ENCODE data around the gene PLBD2. TPM values are rescaled to one million over a fixed set of nuclear protein-coding genes. Genes with fewer than 3 reads are reported as not detected.

Gene PLBD2
- total RNA-seq, 2 experiments from 2014 or later, result 3.4 to 14.4 TPM

DNA sequence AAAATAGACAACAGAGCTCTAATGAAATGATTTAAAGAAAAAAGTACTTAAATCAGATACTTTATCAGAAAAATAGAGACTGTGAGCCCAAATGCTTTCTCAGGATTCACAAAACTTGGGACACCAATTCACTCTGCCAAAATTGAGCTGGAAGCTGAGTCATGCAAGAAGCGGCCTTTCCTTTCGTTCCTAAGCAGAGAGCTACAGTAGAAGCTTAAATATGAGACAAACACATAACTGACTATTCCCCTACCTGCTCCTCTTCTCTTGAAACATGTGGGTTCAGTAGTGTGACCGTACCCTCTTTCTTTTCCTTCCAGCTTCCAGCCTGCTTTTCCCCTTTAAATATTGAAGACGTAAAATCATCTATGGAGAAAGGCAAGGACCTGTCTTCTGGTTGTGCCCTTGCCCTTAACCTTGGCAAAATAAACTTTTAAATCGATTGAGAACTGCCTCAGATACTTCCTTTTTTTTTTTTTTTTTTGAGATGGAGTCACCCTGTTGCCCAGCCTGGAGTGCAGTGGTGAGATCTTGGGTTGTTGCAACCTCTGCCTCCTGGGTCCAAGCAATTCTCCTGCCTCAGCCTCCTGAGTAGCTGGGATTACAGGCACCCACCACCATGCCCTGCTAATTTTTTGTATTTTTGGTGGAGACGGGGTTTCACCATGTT is 49.7 kb downstream of the PLBD2 start:
- ChIA-PET POLR2A (interaction anchor here (0.7 kb wide), 2 partner anchors 153 to 1542 kb away, joined by 5 read pairs; no protein-coding TSS in a partner anchor), CTCF (ENCODE audit: unreplicated experiment) (no interaction called here)
- BruUV-seq (replicated peaks), result no TSS peak
- no peak overlapping the region for H3K4me3 ChIP-seq (ENCODE audit: low read depth, low read length, poor library complexity, severe bottlenecking)
- no peaks in the 10 kb centered on the region for H3K4me1 ChIP-seq (ENCODE audit: insufficient read depth, low read length, poor library complexity, severe bottlenecking)
- no peaks in the 10 kb centered on the region for H4K20me1 ChIP-seq (ENCODE audit: insufficient read depth, low read length)
- H3K9me3 ChIP-seq (ENCODE audit: low read length), result no peaks in the 10 kb centered on the region
- H3K27ac ChIP-seq (ENCODE audit: low read depth, low read length, poor library complexity, severe bottlenecking), result no peak overlapping the region
- H3K4me2 ChIP-seq (ENCODE audit: low read length), result no peak overlapping the region
- H2AFZ ChIP-seq (ENCODE audit: low read length), result no peak overlapping the region
- no peak for TF ChIP-seq EZH2phosphoT487 (IDR thresholded peaks at IDR 0.05; ENCODE audit: borderline replicate concordance, low read depth, low read length)
- TF ChIP-seq, protein P1, sequence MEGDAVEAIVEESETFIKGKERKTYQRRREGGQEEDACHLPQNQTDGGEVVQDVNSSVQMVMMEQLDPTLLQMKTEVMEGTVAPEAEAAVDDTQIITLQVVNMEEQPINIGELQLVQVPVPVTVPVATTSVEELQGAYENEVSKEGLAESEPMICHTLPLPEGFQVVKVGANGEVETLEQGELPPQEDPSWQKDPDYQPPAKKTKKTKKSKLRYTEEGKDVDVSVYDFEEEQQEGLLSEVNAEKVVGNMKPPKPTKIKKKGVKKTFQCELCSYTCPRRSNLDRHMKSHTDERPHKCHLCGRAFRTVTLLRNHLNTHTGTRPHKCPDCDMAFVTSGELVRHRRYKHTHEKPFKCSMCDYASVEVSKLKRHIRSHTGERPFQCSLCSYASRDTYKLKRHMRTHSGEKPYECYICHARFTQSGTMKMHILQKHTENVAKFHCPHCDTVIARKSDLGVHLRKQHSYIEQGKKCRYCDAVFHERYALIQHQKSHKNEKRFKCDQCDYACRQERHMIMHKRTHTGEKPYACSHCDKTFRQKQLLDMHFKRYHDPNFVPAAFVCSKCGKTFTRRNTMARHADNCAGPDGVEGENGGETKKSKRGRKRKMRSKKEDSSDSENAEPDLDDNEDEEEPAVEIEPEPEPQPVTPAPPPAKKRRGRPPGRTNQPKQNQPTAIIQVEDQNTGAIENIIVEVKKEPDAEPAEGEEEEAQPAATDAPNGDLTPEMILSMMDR (conservative IDR thresholded peaks at IDR 0.05; ENCODE audit: low read length), result no peak
- DNase-seq (ENCODE audit: low spot score), result no peak
- no peaks in the 10 kb centered on the region for H3K9me2 ChIP-seq (ENCODE audit: insufficient read depth, low read length)
- H3K36me3 ChIP-seq (ENCODE audit: insufficient read depth, low read length), result no peaks in the 10 kb centered on the region
- intact Hi-C loops (cut with micrococcal nuclease; ENCODE audit: unreplicated experiment), result no loop called here
- H3K79me2 ChIP-seq (ENCODE audit: insufficient read depth, low read depth, low read length), result no peaks in the 10 kb centered on the region

DNA sequence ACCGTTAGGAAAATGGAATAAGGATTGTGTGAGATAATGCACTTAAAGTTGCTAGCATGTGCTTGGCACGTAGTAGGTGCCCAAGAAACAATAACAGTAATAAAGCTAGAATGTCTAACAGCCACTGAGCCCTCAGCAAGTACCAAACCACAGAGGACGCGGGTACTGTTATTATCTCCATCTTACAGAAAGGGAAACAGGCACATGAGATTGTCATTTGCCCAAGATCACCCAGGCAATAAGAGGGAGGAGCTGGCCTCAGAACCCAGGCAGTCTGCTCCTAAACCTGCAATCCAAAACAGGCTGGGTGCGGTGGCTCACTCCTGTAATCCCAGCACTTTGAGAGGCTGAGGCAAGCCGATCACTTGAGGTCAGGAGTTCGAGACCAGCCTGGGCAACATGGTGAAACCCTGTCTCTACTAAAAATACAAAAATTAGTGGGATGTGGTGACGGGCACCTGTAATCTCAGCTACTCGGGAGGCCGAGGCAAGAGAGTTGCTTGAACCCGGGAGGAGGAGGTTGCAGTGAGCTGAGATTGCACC is 50.4 kb downstream of the PLBD2 start:
- ChIA-PET POLR2A (no interaction called here), CTCF (ENCODE audit: unreplicated experiment) (no interaction called here)
- no TSS peak for BruUV-seq (replicated peaks)
- H3K4me3 ChIP-seq (ENCODE audit: low read depth, low read length, poor library complexity, severe bottlenecking), result no peak overlapping the region
- no peaks in the 10 kb centered on the region for H3K36me3 ChIP-seq (ENCODE audit: insufficient read depth, low read length)
- H4K20me1 ChIP-seq (ENCODE audit: insufficient read depth, low read length), result no peaks in the 10 kb centered on the region
- DNase-seq (ENCODE audit: low spot score), result no peak
- no peaks in the 10 kb centered on the region for H3K9me2 ChIP-seq (ENCODE audit: insufficient read depth, low read length)
- no peak overlapping the region for H2AFZ ChIP-seq (ENCODE audit: low read length)
- H3K9me3 ChIP-seq (ENCODE audit: low read length), result no peaks in the 10 kb centered on the region
- no peak overlapping the region for H3K27ac ChIP-seq (ENCODE audit: low read depth, low read length, poor library complexity, severe bottlenecking)
- TF ChIP-seq, protein P1 (conservative IDR thresholded peaks at IDR 0.05; ENCODE audit: low read length), result no peak
- TF ChIP-seq EZH2phosphoT487 (IDR thresholded peaks at IDR 0.05; ENCODE audit: borderline replicate concordance, low read depth, low read length), result no peak
- no peaks in the 10 kb centered on the region for H3K4me1 ChIP-seq (ENCODE audit: insufficient read depth, low read length, poor library complexity, severe bottlenecking)
- H3K79me2 ChIP-seq (ENCODE audit: insufficient read depth, low read depth, low read length), result no peaks in the 10 kb centered on the region
- H3K4me2 ChIP-seq (ENCODE audit: low read length), result no peak overlapping the region
- intact Hi-C loops (cut with micrococcal nuclease; ENCODE audit: unreplicated experiment), result no loop called here

DNA sequence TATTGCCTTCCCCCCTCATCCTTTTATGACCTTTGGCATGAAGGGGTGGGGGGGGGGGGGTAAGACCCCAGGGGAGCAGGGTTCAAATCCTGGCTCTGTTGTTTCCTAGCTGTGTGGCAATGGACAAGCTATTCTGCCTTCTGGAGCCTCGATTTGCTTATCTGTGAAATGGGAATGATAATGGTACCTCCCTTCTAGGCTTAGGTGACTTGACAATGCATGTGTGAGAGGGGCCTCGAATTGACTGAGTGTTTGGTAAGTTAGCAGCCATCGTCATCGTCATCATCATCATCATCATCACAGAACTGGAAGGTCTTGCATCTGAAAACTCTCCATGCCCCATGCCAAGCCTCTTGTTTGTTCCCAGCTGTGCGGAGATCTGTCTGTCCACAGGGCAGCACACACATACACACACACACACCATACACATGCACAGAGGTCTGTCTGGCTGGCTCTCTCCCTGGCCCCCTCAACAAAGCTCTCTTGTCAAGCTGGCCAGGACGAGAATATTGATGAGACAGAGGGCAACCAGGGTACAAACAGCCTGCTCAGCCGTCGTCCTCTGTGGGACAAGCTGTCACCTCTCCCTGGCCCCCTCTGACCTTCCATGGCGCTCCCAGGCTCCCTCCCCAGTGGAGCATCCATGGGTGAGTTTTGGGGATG is 51.2 kb downstream of the PLBD2 start:
- BruUV-seq (replicated peaks), result no TSS peak
- ChIA-PET POLR2A (no interaction called here), CTCF (ENCODE audit: unreplicated experiment) (no interaction called here)
- H2AFZ ChIP-seq (ENCODE audit: low read length), result no peak overlapping the region
- H3K4me3 ChIP-seq (ENCODE audit: low read depth, low read length, poor library complexity, severe bottlenecking), result no peak overlapping the region
- no peak overlapping the region for H3K27ac ChIP-seq (ENCODE audit: low read depth, low read length, poor library complexity, severe bottlenecking)
- TF ChIP-seq EZH2phosphoT487 (IDR thresholded peaks at IDR 0.05; ENCODE audit: borderline replicate concordance, low read depth, low read length), result no peak
- TF ChIP-seq, protein P1 (conservative IDR thresholded peaks at IDR 0.05; ENCODE audit: low read length), result no peak
- H3K9me3 ChIP-seq (ENCODE audit: low read length), result no peaks in the 10 kb centered on the region
- H3K9me2 ChIP-seq (ENCODE audit: insufficient read depth, low read length), result no peaks in the 10 kb centered on the region
- no peak overlapping the region for H3K4me2 ChIP-seq (ENCODE audit: low read length)
- H4K20me1 ChIP-seq (ENCODE audit: insufficient read depth, low read length), result no peaks in the 10 kb centered on the region
- no peak for DNase-seq (ENCODE audit: low spot score)
- H3K36me3 ChIP-seq (ENCODE audit: insufficient read depth, low read length), result no peaks in the 10 kb centered on the region
- H3K79me2 ChIP-seq (ENCODE audit: insufficient read depth, low read depth, low read length), result no peaks in the 10 kb centered on the region
- intact Hi-C loops (cut with micrococcal nuclease; ENCODE audit: unreplicated experiment), result no loop called here
- no peaks in the 10 kb centered on the region for H3K4me1 ChIP-seq (ENCODE audit: insufficient read depth, low read length, poor library complexity, severe bottlenecking)

All from OCI-LY7 (cell line).